H1 (cell line): ENCODE measurements around the gene AVPR1B. TPM values are rescaled to one million over a fixed set of nuclear protein-coding genes. Genes with fewer than 3 reads are reported as not detected.

Experiments
- CTCF ChIA-PET: fragments of 300-600 bp; sonication (Branson Sonifier 250); formaldehyde crosslinking; loops from one replicate; lab custom pipeline; 2021; ENCODE audit not compliant: partially characterized antibody; lab: Charles Lee
- POLR2A ChIA-PET: fragments of 300-600 bp; sonication (Branson Sonifier 250); formaldehyde crosslinking; loops from one replicate; lab custom pipeline; 2021; ENCODE audit warnings: inconsistent platforms; ENCODE audit not compliant: partially characterized antibody; lab: Charles Lee
- DNase-seq, 2 experiments: peaks; one replicate each; pipeline versions ENCODE4 v3.0.0 to v3.0.0-alpha.2; 2010 to 2022; ENCODE audit warnings: low spot score in 2 of 2, low read depth in 1 of 2, mixed read lengths in 1 of 2
- FAIRE-seq: peaks from 2 replicates; lab custom pipeline; 2011; peaks lifted over from hg19 to GRCh38; lab: Jason Lieb, UNC
- H2AFZ ChIP-seq: 2 replicates; pipeline ENCODE4 v1.8.1; 2012; ENCODE audit warnings: low read length, inconsistent platforms
- H2AK5ac ChIP-seq: 2 replicates; pipeline ENCODE4 v1.6.1; 2013; ENCODE audit warnings: low read depth, low read length
- H2BK120ac ChIP-seq: replicated peaks from 2 replicates; pipeline ENCODE3; 2013; ENCODE audit warnings: low read depth, low read length, inconsistent platforms
- H2BK12ac ChIP-seq: 2 replicates; pipeline ENCODE4 v1.6.1; 2013; ENCODE audit warnings: low read depth, low read length
- H2BK15ac ChIP-seq: 2 replicates; pipeline ENCODE4 v1.6.1; 2013; ENCODE audit warnings: low read length
- H2BK20ac ChIP-seq: 2 replicates; pipeline ENCODE4 v1.6.1; 2013; ENCODE audit warnings: low read length
- H2BK5ac ChIP-seq: 2 replicates; pipeline ENCODE4 v1.6.1; 2013; ENCODE audit warnings: low read depth, low read length
- H3K14ac ChIP-seq: 2 replicates; pipeline ENCODE4 v1.6.1; 2013; ENCODE audit warnings: inconsistent platforms; ENCODE audit not compliant: insufficient read length
- H3K18ac ChIP-seq: 2 replicates; pipeline ENCODE4 v1.6.1; 2013; ENCODE audit warnings: low read length; ENCODE audit errors: extremely low read depth
- H3K23ac ChIP-seq: 2 replicates; pipeline ENCODE4 v1.6.1; 2013; ENCODE audit warnings: inconsistent platforms; ENCODE audit not compliant: insufficient read length
- H3K23me2 ChIP-seq: 2 replicates; pipeline ENCODE4 v1.6.1; 2013; ENCODE audit warnings: low read depth, low read length
- H3K27ac ChIP-seq: 2 replicates; pipeline ENCODE4 v1.6.1; 2011; ENCODE audit warnings: low read depth, low read length, inconsistent platforms
- H3K27me3 ChIP-seq, 4 experiments: replicated peaks in 1 of 4; 1 replicate in 1 of 4; 2 replicates in 3 of 4; pipeline versions ENCODE4 v1.6.1 to v1.8.1; 2011 to 2013; ENCODE audit warnings: low read length in 3 of 4, mild to moderate bottlenecking in 3 of 4, inconsistent platforms in 2 of 4, mixed read lengths in 2 of 4, moderate library complexity in 1 of 4; ENCODE audit not compliant: control insufficient read depth in 3 of 4, insufficient read depth in 3 of 4; ENCODE audit errors: extremely low read depth in 1 of 4
- H3K36me3 ChIP-seq, 4 experiments: 2 replicates each; pipeline versions ENCODE4 v1.6.1 to v1.8.1; 2011 to 2013; ENCODE audit warnings: mild to moderate bottlenecking in 4 of 4, low read length in 3 of 4, moderate library complexity in 2 of 4, control low read depth in 1 of 4, inconsistent platforms in 1 of 4; ENCODE audit not compliant: insufficient read depth in 4 of 4, control insufficient read depth in 2 of 4
- H3K4ac ChIP-seq: replicated peaks from 2 replicates; pipeline ENCODE3; 2013; ENCODE audit warnings: low read length, low read depth, mixed read lengths, inconsistent platforms; ENCODE audit not compliant: insufficient read length
- H3K4me1 ChIP-seq, 4 experiments: replicated peaks in 1 of 4; 1 replicate in 1 of 4; 2 replicates in 3 of 4; pipeline versions ENCODE4 v1.6.1 to v1.8.1; 2011 to 2013; ENCODE audit warnings: low read length in 3 of 4, inconsistent platforms in 2 of 4, mixed read lengths in 1 of 4; ENCODE audit not compliant: insufficient read depth in 4 of 4, control insufficient read depth in 3 of 4
- H3K4me2 ChIP-seq, 2 experiments: 2 replicates each; pipeline versions ENCODE4 v1.6.1 to v1.8.1; 2011 to 2013; ENCODE audit warnings: low read depth in 2 of 2, low read length in 2 of 2, control low read depth in 1 of 2, inconsistent platforms in 1 of 2, mild to moderate bottlenecking in 1 of 2; ENCODE audit not compliant: insufficient read depth in 1 of 2
- H3K4me3 ChIP-seq, 4 experiments: fragments of 200-600, 300-600 bp in 1 of 4; sonication (generic), shearing (Covaris generic), sonication (Bioruptor Twin) in 1 of 4; 2 replicates each; pipeline versions ENCODE4 v1.5.1 to v1.8.1; 2011 to 2016; ENCODE audit warnings: low read length in 4 of 4, low read depth in 3 of 4, control low read depth in 2 of 4, inconsistent platforms in 2 of 4, mild to moderate bottlenecking in 2 of 4, mixed read lengths in 1 of 4, moderate library complexity in 1 of 4; ENCODE audit not compliant: insufficient read depth in 2 of 4; ENCODE audit errors: extremely low read depth in 1 of 4
- H3K56ac ChIP-seq: replicated peaks from 2 replicates; pipeline ENCODE3; 2013; ENCODE audit warnings: low read depth, mild to moderate bottlenecking, mixed read lengths, low read length, inconsistent platforms; ENCODE audit not compliant: insufficient read length
- H3K79me1 ChIP-seq: 2 replicates; pipeline ENCODE4 v1.6.1; 2013; ENCODE audit warnings: low read depth, low read length, control low read depth
- H3K79me2 ChIP-seq, 2 experiments: 2 replicates each; pipeline versions ENCODE4 v1.6.1 to v1.8.1; 2012 to 2013; ENCODE audit warnings: low read length in 2 of 2, mild to moderate bottlenecking in 2 of 2, inconsistent platforms in 1 of 2; ENCODE audit not compliant: insufficient read depth in 2 of 2, control insufficient read depth in 1 of 2
- H3K9ac ChIP-seq, 4 experiments: replicated peaks in 1 of 4; 1 replicate in 1 of 4; 2 replicates in 3 of 4; pipeline versions ENCODE4 v1.6.1 to v1.8.1; 2011 to 2013; ENCODE audit warnings: low read depth in 3 of 4, low read length in 3 of 4, control low read depth in 2 of 4, mild to moderate bottlenecking in 2 of 4, moderate library complexity in 2 of 4, inconsistent platforms in 1 of 4; ENCODE audit errors: extremely low read depth in 1 of 4
- H3K9me3 ChIP-seq, 2 experiments: 2 replicates each; pipeline versions ENCODE4 v1.6.1 to v1.8.1; 2012 to 2013; ENCODE audit warnings: mild to moderate bottlenecking in 2 of 2, moderate library complexity in 2 of 2, control low read depth in 1 of 2, inconsistent platforms in 1 of 2, low read depth in 1 of 2, low read length in 1 of 2, mixed read lengths in 1 of 2; ENCODE audit not compliant: insufficient read depth in 2 of 2
- H4K20me1 ChIP-seq, 2 experiments: replicated peaks in 1 of 2; 2 replicates each; pipeline versions ENCODE3 to v1.8.1; 2011 to 2013; ENCODE audit warnings: inconsistent platforms in 2 of 2, low read length in 2 of 2, mild to moderate bottlenecking in 1 of 2; ENCODE audit not compliant: insufficient read depth in 2 of 2, control insufficient read depth in 1 of 2
- H4K5ac ChIP-seq: 2 replicates; pipeline ENCODE4 v1.6.1; 2013; ENCODE audit warnings: low read length, low read depth, mixed read lengths, inconsistent platforms; ENCODE audit not compliant: insufficient read length
- H4K8ac ChIP-seq: 2 replicates; pipeline ENCODE4 v1.8.0; 2013; ENCODE audit warnings: mild to moderate bottlenecking, moderate library complexity, low read length, inconsistent platforms; ENCODE audit not compliant: insufficient read depth; ENCODE audit errors: extremely low read depth
- H4K91ac ChIP-seq: replicated peaks from 2 replicates; pipeline ENCODE3; 2013; ENCODE audit warnings: low read length, mixed read lengths, inconsistent platforms; ENCODE audit not compliant: insufficient read length
- PHF8 ChIP-seq: fragments of 200-600 bp; sonication (generic); conservative IDR thresholded peaks from 2 replicates; pipeline ENCODE4 v1.7.1; 2012; ENCODE audit warnings: low read depth, mild to moderate bottlenecking, inconsistent platforms, low read length, moderate library complexity
- WGBS, 2 experiments: shearing (Covaris generic) in 1 of 2; methylation state at CpG; one replicate each; pipeline versions ENCODE4 v1.1.6 to v1.1.7; 2013 to 2015; ENCODE audit warnings: low lambda C conversion rate in 2 of 2, mixed read lengths in 2 of 2, inconsistent platforms in 1 of 2, low coverage in 1 of 2, missing lambda C conversion rate in 1 of 2; ENCODE audit not compliant: insufficient replicate concordance in 2 of 2, insufficient coverage in 1 of 2, insufficient read length in 1 of 2; ENCODE audit errors: extremely low coverage in 1 of 2, missing lambda C conversion rate in 1 of 2; 5-methylcytosine and 5-hydroxymethylcytosine counted together
- polyA plus RNA-seq, 7 experiments: library from polyadenylated mRNA; depleted of rRNA in 3 of 7; stranded (reverse) in 5 of 7; unstranded in 2 of 7; fragments of >200 nt in 5 of 7; fragments of 200-250 nt in 2 of 7; gene quantifications; 1 replicate in 5 of 7; 2 replicates in 1 of 7; 4 replicates in 1 of 7; pipeline versions ENCODE4 v1.2.1 to v1.2.3, GENCODE V29; 2011 to 2013; ENCODE audit warnings: missing spikeins in 2 of 7, mixed read lengths in 2 of 7
- total RNA-seq: library from RNA; stranded (reverse); fragmentation: NEBNext Ultra II Directional; extraction: Animal tissue kit (Norgen Biotek cat#: 25700); gene quantifications from 2 replicates; pipeline ENCODE4 v1.2.1, GENCODE V29; 2021

AVPR1B gene
- total and polyA plus RNA-seq, 2 of the 8 experiments (the other 6 are each of a cell fraction or from before 2014, with no cell fraction given) = 0.29 to 0.50 TPM

DNA sequence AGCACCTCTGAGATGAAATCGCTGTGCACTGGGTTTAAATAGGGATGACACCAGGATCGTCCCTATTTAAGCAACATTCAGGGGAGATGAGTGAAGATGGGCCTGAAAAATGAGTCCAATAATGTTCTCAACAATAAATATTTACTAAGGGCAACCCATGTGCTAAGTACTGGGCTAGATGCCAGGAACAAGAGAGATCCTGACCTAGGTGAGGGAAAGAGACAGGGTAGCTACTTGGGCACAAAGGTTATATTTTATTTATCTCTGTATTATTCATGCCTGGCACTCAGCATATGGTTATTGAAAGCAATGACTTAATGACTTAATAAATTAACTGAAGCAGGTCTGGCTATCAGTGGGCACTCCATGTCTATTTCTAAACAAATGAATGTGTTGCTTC lies 27.4 kb upstream of the AVPR1B start:
- no peak overlapping the region for H2AK5ac ChIP-seq
- H2BK20ac ChIP-seq = no peak overlapping the region
- no peaks in the 10 kb centered on the region for H3K79me1 ChIP-seq
- H3K23ac ChIP-seq = no peak overlapping the region
- no peak overlapping the region for H2BK120ac ChIP-seq
- no peak overlapping the region for H3K4ac ChIP-seq
- H4K5ac ChIP-seq = no peak overlapping the region
- H3K79me2 ChIP-seq = no peaks in the 10 kb centered on the region
- H3K27ac ChIP-seq = no peak overlapping the region
- no peak overlapping the region for H4K91ac ChIP-seq
- H4K8ac ChIP-seq = no peak overlapping the region
- no peak overlapping the region for H3K18ac ChIP-seq
- TF ChIP-seq PHF8 = no peak
- H3K27me3 ChIP-seq = no peaks in the 10 kb centered on the region
- no peak overlapping the region for H2BK15ac ChIP-seq
- no peak overlapping the region for H3K4me3 ChIP-seq
- H4K20me1 ChIP-seq = no peaks in the 10 kb centered on the region
- H3K56ac ChIP-seq = no peak overlapping the region
- ChIA-PET CTCF (interaction anchor here (0.9 kb wide), 1 partner anchor 237 kb away, joined by 3 read pairs; no protein-coding TSS in a partner anchor), POLR2A (no interaction called here)
- FAIRE-seq = no peak
- H3K9ac ChIP-seq = no peak overlapping the region
- no peaks in the 10 kb centered on the region for H3K36me3 ChIP-seq
- DNase-seq = no peak
- H2BK5ac ChIP-seq = no peak overlapping the region
- H3K9me3 ChIP-seq = no peaks in the 10 kb centered on the region
- no peak overlapping the region for H3K14ac ChIP-seq
- no peak overlapping the region for H3K4me2 ChIP-seq
- no peaks in the 10 kb centered on the region for H3K23me2 ChIP-seq
- H3K4me1 ChIP-seq = no peaks in the 10 kb centered on the region
- 86% methylated on average over 2 of the region's 2 CpGs; no CpG with 5 or more reads in 1 of the 2 experiments for WGBS, 2 experiments
- H2AFZ ChIP-seq = no peak overlapping the region
- no peak overlapping the region for H2BK12ac ChIP-seq
